Lower leg skin (tissue), 3 donors: ENCODE measurements around the gene SPTBN4.

Source experiments
- POLR2A ChIP-seq, 2 donors: fragments of 450-650 bp; IDR thresholded peaks; one replicate each; pipeline ENCODE4 v1.6.1; 2016 to 2017; ENCODE audit warnings: antibody characterized with exemption in 2 of 2, mild to moderate bottlenecking in 1 of 2, moderate library complexity in 1 of 2
- TF ChIP-seq, protein P1 (sequence below), 3 donors: fragments of 450-650 bp; IDR thresholded peaks; one replicate each; pipeline ENCODE4 v1.5.1; 2016; ENCODE audit warnings: antibody characterized with exemption in 3 of 3, mild to moderate bottlenecking in 3 of 3, moderate library complexity in 2 of 3

DNA sequence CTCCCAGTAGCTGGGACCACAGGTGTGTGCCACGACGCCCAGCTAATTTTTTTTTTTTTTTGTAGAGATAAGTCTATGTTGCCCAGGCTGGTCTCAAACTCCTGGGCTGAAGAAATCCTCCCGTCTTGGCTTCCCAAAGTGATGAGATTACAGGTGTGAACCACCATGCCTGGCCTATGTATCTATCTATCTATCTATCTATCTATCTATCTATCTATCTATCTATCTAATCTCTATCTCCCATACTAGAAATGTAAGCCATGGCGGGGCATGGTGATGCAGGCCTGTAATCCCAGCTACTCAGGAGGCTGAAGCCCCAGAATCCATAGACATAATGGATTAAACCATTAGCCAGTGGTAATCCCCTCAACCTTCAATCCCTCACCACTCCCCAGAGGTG, 16.1 kb upstream of the SPTBN4 start:
- TF ChIP-seq, protein P1, sequence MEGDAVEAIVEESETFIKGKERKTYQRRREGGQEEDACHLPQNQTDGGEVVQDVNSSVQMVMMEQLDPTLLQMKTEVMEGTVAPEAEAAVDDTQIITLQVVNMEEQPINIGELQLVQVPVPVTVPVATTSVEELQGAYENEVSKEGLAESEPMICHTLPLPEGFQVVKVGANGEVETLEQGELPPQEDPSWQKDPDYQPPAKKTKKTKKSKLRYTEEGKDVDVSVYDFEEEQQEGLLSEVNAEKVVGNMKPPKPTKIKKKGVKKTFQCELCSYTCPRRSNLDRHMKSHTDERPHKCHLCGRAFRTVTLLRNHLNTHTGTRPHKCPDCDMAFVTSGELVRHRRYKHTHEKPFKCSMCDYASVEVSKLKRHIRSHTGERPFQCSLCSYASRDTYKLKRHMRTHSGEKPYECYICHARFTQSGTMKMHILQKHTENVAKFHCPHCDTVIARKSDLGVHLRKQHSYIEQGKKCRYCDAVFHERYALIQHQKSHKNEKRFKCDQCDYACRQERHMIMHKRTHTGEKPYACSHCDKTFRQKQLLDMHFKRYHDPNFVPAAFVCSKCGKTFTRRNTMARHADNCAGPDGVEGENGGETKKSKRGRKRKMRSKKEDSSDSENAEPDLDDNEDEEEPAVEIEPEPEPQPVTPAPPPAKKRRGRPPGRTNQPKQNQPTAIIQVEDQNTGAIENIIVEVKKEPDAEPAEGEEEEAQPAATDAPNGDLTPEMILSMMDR (IDR thresholded peaks at IDR 0.05), result no peak
- TF ChIP-seq POLR2A (IDR thresholded peaks at IDR 0.05), result no peak
